ENCODE results near the gene LDHAL6A.

The LDHAL6A gene

DNA sequence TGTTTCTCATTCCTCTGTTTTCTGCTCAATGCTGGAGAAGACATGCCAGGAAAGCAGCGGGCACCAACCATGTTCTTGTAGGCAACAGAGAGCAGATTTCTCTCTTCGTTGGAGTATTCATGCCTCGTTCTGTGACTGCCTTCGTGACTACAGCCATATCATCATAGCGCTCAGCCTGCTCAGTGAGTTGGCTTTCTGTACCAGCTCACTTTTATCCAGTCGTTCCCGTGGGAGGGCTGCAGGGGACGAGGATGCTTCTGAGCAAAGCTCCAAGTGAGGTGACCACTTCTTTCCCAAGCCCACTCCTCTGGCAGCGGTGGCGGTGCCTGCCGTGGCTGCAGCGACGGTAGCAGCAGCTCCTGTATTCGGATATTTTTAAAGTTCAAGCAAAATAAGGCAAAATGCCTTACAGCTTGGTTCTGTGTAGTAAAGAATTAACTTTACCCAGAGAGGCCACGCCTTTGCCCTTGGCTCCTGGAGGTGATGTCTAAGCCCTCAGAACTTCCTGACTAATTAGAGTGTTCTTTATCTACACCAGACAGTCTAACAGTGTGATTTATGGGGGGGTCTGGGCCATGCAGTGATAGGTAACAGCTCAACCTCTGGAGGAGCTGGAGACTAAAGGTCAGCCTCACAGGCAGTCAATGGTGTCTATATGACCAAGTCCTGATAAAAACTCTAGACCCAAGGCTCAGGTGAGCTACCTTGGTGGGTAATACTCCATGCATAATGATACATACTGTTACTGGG lies 35.3 kb downstream of the LDHAL6A start:
- peaks cover 0 to 45% of the 10 kb centered on the region in 2 experiments; a peak in 1 of 3 replicates for H3K36me3 ChIP-seq (ENCODE audit: control insufficient read depth in 2 of 2, insufficient read depth in 1 of 2, low read length in 2 of 2)
- ChIA-PET POLR2A (no interaction called here), CTCF (interaction anchor here (1.5 kb wide), 1 partner anchor 35 kb away, joined by 3 read pairs; no protein-coding TSS in a partner anchor)
- TF ChIP-seq ZBTB1 (tag by site-specific recombination; IDR thresholded peaks at IDR 0.05) = no peak
- TF ChIP-seq, protein P1, sequence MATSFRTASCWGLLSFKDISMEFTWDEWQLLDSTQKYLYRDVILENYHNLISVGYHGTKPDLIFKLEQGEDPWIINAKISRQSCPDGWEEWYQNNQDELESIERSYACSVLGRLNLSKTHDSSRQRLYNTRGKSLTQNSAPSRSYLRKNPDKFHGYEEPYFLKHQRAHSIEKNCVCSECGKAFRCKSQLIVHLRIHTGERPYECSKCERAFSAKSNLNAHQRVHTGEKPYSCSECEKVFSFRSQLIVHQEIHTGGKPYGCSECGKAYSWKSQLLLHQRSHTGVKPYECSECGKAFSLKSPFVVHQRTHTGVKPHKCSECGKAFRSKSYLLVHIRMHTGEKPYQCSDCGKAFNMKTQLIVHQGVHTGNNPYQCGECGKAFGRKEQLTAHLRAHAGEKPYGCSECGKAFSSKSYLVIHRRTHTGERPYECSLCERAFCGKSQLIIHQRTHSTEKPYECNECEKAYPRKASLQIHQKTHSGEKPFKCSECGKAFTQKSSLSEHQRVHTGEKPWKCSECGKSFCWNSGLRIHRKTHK (tag by site-specific recombination; IDR thresholded peaks at IDR 0.05) = no peak
- no peak for TF ChIP-seq ZNF366 (tag by site-specific recombination; conservative IDR thresholded peaks at IDR 0.05)
- no peak for TF ChIP-seq YY2 (tag by site-specific recombination; IDR thresholded peaks at IDR 0.05)
- TF ChIP-seq, protein P2, sequence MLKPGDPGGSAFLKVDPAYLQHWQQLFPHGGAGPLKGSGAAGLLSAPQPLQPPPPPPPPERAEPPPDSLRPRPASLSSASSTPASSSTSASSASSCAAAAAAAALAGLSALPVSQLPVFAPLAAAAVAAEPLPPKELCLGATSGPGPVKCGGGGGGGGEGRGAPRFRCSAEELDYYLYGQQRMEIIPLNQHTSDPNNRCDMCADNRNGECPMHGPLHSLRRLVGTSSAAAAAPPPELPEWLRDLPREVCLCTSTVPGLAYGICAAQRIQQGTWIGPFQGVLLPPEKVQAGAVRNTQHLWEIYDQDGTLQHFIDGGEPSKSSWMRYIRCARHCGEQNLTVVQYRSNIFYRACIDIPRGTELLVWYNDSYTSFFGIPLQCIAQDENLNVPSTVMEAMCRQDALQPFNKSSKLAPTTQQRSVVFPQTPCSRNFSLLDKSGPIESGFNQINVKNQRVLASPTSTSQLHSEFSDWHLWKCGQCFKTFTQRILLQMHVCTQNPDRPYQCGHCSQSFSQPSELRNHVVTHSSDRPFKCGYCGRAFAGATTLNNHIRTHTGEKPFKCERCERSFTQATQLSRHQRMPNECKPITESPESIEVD (tag by site-specific recombination; IDR thresholded peaks at IDR 0.05) = no peak
- TF ChIP-seq, protein P3, sequence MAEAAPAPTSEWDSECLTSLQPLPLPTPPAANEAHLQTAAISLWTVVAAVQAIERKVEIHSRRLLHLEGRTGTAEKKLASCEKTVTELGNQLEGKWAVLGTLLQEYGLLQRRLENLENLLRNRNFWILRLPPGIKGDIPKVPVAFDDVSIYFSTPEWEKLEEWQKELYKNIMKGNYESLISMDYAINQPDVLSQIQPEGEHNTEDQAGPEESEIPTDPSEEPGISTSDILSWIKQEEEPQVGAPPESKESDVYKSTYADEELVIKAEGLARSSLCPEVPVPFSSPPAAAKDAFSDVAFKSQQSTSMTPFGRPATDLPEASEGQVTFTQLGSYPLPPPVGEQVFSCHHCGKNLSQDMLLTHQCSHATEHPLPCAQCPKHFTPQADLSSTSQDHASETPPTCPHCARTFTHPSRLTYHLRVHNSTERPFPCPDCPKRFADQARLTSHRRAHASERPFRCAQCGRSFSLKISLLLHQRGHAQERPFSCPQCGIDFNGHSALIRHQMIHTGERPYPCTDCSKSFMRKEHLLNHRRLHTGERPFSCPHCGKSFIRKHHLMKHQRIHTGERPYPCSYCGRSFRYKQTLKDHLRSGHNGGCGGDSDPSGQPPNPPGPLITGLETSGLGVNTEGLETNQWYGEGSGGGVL (tag by site-specific recombination; IDR thresholded peaks at IDR 0.05) = no peak
- TF ChIP-seq, protein P4, sequence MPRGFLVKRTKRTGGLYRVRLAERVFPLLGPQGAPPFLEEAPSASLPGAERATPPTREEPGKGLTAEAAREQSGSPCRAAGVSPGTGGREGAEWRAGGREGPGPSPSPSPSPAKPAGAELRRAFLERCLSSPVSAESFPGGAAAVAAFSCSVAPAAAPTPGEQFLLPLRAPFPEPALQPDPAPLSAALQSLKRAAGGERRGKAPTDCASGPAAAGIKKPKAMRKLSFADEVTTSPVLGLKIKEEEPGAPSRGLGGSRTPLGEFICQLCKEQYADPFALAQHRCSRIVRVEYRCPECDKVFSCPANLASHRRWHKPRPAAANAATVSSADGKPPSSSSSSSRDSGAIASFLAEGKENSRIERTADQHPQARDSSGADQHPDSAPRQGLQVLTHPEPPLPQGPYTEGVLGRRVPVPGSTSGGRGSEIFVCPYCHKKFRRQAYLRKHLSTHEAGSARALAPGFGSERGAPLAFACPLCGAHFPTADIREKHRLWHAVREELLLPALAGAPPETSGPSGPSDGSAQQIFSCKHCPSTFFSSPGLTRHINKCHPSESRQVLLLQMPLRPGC (tag by site-specific recombination; IDR thresholded peaks at IDR 0.05) = no peak
- TF ChIP-seq, protein P5, sequence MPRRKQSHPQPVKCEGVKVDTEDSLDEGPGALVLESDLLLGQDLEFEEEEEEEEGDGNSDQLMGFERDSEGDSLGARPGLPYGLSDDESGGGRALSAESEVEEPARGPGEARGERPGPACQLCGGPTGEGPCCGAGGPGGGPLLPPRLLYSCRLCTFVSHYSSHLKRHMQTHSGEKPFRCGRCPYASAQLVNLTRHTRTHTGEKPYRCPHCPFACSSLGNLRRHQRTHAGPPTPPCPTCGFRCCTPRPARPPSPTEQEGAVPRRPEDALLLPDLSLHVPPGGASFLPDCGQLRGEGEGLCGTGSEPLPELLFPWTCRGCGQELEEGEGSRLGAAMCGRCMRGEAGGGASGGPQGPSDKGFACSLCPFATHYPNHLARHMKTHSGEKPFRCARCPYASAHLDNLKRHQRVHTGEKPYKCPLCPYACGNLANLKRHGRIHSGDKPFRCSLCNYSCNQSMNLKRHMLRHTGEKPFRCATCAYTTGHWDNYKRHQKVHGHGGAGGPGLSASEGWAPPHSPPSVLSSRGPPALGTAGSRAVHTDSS (tag by site-specific recombination; IDR thresholded peaks at IDR 0.05) = no peak
- TF ChIP-seq ZFHX2 (tag by site-specific recombination; conservative IDR thresholded peaks at IDR 0.05) = no peak
- TF ChIP-seq, protein P6, sequence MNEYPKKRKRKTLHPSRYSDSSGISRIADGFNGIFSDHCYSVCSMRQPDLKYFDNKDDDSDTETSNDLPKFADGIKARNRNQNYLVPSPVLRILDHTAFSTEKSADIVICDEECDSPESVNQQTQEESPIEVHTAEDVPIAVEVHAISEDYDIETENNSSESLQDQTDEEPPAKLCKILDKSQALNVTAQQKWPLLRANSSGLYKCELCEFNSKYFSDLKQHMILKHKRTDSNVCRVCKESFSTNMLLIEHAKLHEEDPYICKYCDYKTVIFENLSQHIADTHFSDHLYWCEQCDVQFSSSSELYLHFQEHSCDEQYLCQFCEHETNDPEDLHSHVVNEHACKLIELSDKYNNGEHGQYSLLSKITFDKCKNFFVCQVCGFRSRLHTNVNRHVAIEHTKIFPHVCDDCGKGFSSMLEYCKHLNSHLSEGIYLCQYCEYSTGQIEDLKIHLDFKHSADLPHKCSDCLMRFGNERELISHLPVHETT (tag by site-specific recombination; IDR thresholded peaks at IDR 0.05) = no peak
- TF ChIP-seq ZNF202 (tag by site-specific recombination; IDR thresholded peaks at IDR 0.05; ENCODE audit: borderline replicate concordance) = no peak
- no peak for TF ChIP-seq ZNF747 (tag by site-specific recombination; IDR thresholded peaks at IDR 0.05)
- TF ChIP-seq ZFP69B (tag by site-specific recombination; IDR thresholded peaks at IDR 0.05) = no peak
- TF ChIP-seq, protein P7, sequence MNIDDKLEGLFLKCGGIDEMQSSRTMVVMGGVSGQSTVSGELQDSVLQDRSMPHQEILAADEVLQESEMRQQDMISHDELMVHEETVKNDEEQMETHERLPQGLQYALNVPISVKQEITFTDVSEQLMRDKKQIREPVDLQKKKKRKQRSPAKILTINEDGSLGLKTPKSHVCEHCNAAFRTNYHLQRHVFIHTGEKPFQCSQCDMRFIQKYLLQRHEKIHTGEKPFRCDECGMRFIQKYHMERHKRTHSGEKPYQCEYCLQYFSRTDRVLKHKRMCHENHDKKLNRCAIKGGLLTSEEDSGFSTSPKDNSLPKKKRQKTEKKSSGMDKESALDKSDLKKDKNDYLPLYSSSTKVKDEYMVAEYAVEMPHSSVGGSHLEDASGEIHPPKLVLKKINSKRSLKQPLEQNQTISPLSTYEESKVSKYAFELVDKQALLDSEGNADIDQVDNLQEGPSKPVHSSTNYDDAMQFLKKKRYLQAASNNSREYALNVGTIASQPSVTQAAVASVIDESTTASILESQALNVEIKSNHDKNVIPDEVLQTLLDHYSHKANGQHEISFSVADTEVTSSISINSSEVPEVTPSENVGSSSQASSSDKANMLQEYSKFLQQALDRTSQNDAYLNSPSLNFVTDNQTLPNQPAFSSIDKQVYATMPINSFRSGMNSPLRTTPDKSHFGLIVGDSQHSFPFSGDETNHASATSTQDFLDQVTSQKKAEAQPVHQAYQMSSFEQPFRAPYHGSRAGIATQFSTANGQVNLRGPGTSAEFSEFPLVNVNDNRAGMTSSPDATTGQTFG (tag by site-specific recombination; IDR thresholded peaks at IDR 0.05; ENCODE audit: borderline replicate concordance) = no peak
- no peak overlapping the region for H3K4me3 ChIP-seq (ENCODE audit: low read depth, low read length)
- H3K9me3 ChIP-seq (ENCODE audit: control insufficient read depth, insufficient read depth, low read depth, low read length) = no peaks in the 10 kb centered on the region
- no peak overlapping the region for H3K27ac ChIP-seq (ENCODE audit: extremely low read depth, low read depth, low read length)
- peaks cover 8% of the 10 kb centered on the region; the same call in 1 of the 2 replicates for H3K4me1 ChIP-seq (ENCODE audit: control insufficient read depth, insufficient read depth, low read length)

All from HEK293 (cell line).